ENCODE measurements around the gene SDHAF1. TPM values are rescaled to one million over a fixed set of nuclear protein-coding genes. Genes with fewer than 3 reads are reported as not detected.

The SDHAF1 gene
- total RNA-seq, 1 experiment from 2014 or later: 16.0 TPM

GRCh38 chr19:36001605-36002004 is 6.6 kb downstream of the SDHAF1 start:
- no peak overlapping the region for H4K8ac ChIP-seq (replicated peaks; ENCODE audit: insufficient read length, low read depth, low read length)
- no peaks in the 10 kb centered on the region for H3K9me3 Mint-ChIP-seq
- no peak for TF ChIP-seq CTCF (conservative IDR thresholded peaks at IDR 0.05)

More at GRCh38 chr19:36001605-36002004, 6.6 kb downstream of the SDHAF1 start:
- Histone ChIP-seq H3K4me1 (ENCODE audit: insufficient read depth, low read length) (no peaks in the 10 kb centered on the region), H2BK5ac (ENCODE audit: insufficient read length, low read length) (no peak overlapping the region), H2BK120ac (ENCODE audit: low read depth, low read length, poor library complexity, severe bottlenecking) (no peak overlapping the region), H3K27ac (ENCODE audit: insufficient read length, low read depth, low read length) (no peak overlapping the region), H3K23me2 (ENCODE audit: insufficient read length, low read depth, low read length, poor library complexity, severe bottlenecking) (no peaks in the 10 kb centered on the region), H3K79me2 (ENCODE audit: insufficient read depth, low read length) (no peaks in the 10 kb centered on the region), H3K4ac (ENCODE audit: low read depth, low read length) (no peak overlapping the region), H3T11ph (ENCODE audit: low read length) (no peak overlapping the region), H2AK5ac (ENCODE audit: insufficient read length, low read length) (no peak overlapping the region), H3K27me3 (ENCODE audit: insufficient read depth, low read length) (no peaks in the 10 kb centered on the region), H3K9ac (ENCODE audit: extremely low read depth, insufficient read length, low read length) (no peak overlapping the region), H2BK20ac (ENCODE audit: low read depth, low read length, poor library complexity, severe bottlenecking) (no peak overlapping the region), H3K14ac (ENCODE audit: insufficient read depth, low read length) (no peak overlapping the region), H3K18ac (ENCODE audit: insufficient read length, low read depth, low read length) (no peak overlapping the region), H3K9me3 (ENCODE audit: control insufficient read depth, low read depth, low read length) (no peaks in the 10 kb centered on the region), H4K20me1 (ENCODE audit: control insufficient read depth, insufficient read depth, insufficient read length) (no peaks in the 10 kb centered on the region), H4K91ac (ENCODE audit: insufficient read length, low read depth, low read length) (no peak overlapping the region), H4K5ac (ENCODE audit: insufficient read length, low read depth, low read length) (no peak overlapping the region), H2BK15ac (ENCODE audit: low read depth, low read length) (no peak overlapping the region), H3K4me2 (ENCODE audit: insufficient read depth, insufficient read length, low read length) (no peak overlapping the region), H2BK12ac (ENCODE audit: insufficient read length, low read depth, low read length) (no peak overlapping the region), H3K79me1 (ENCODE audit: insufficient read depth, low read depth, low read length, poor library complexity, severe bottlenecking) (no peaks in the 10 kb centered on the region), H3K56ac (ENCODE audit: insufficient read length, low read depth, low read length) (no peak overlapping the region), H3K23ac (ENCODE audit: insufficient read length, low read depth, low read length) (no peak overlapping the region), H2AFZ (ENCODE audit: low read length) (no peak overlapping the region)
- H3K4me3 Mint-ChIP-seq: no peak overlapping the region
- H3K27ac Mint-ChIP-seq: no peak overlapping the region
- no CpG with 5 or more reads among the region's 3 CpGs for WGBS (ENCODE audit: extremely low coverage, insufficient read length, low lambda C conversion rate)
- H3K4me1 Mint-ChIP-seq: peaks cover 1% of the 10 kb centered on the region in 2 experiments; a peak in 3 of 4 replicates
- DNase-seq: no peak
- H3K36me3 Mint-ChIP-seq (ENCODE audit: insufficient read depth in 1 of 3, low read depth in 3 of 3): peaks cover 14 to 53% (median 38%) of the 10 kb centered on the region in 3 experiments; a peak in 6 of 7 replicates
- no peaks in the 10 kb centered on the region for H3K27me3 Mint-ChIP-seq (ENCODE audit: low read depth)

All from H9 (cell line).